GM12878 (cell line): ENCODE results near the gene SEMA4C. TPM values are rescaled to one million over a fixed set of nuclear protein-coding genes. Genes with fewer than 3 reads are reported as not detected.

Source experiments
- ASH2L ChIP-seq: fragments of 300-600, 200-600 bp; sonication (generic); IDR thresholded peaks from 2 replicates; pipeline ENCODE4 v1.6.1; 2017; ENCODE audit warnings: low read depth, mild to moderate bottlenecking, borderline replicate concordance
- BCL11A ChIP-seq: IDR thresholded peaks from 2 replicates; pipeline ENCODE4 v1.6.1; 2011; ENCODE audit warnings: low read depth, low read length
- BMI1 ChIP-seq: fragments of 450-650 bp; IDR thresholded peaks from 2 replicates; pipeline ENCODE4 v1.6.1; 2016; ENCODE audit warnings: mild to moderate bottlenecking, moderate library complexity, borderline replicate concordance
- DPF2 ChIP-seq: fragments of 450-650 bp; IDR thresholded peaks from 2 replicates; pipeline ENCODE4 v1.6.1; 2017; ENCODE audit warnings: mild to moderate bottlenecking
- EZH2 ChIP-seq: IDR thresholded peaks from 2 replicates; pipeline ENCODE4 v1.6.1; 2012; ENCODE audit warnings: low read depth, mild to moderate bottlenecking, control low read depth, inconsistent platforms, low read length, borderline replicate concordance; ENCODE audit not compliant: control insufficient read depth
- HDAC6 ChIP-seq: fragments of 200-600 bp; sonication (generic); IDR thresholded peaks from one replicate; pipeline ENCODE4 v1.8.0; 2017; ENCODE audit warnings: antibody characterized with exemption; ENCODE audit not compliant: unreplicated experiment
- HDGF ChIP-seq: fragments of 450-650 bp; IDR thresholded peaks from 2 replicates; pipeline ENCODE4 v1.6.1; 2016; ENCODE audit warnings: antibody characterized with exemption
- IKZF1 ChIP-seq: fragments of 450-650 bp; conservative IDR thresholded peaks from 2 replicates; pipeline ENCODE4 v1.6.1; 2017; ENCODE audit warnings: antibody characterized with exemption, mild to moderate bottlenecking
- KAT2A ChIP-seq: conservative IDR thresholded peaks from 2 replicates; pipeline ENCODE4 v1.6.1; 2011; ENCODE audit warnings: low read depth, low read length; ENCODE audit not compliant: control insufficient read depth
- MTA3 ChIP-seq: IDR thresholded peaks from 2 replicates; pipeline ENCODE4 v1.6.1; 2012; ENCODE audit warnings: low read length, inconsistent platforms, borderline replicate concordance
- POU2F2 ChIP-seq: IDR thresholded peaks from 3 replicates; pipeline ENCODE4 v1.6.1; 2011; ENCODE audit warnings: low read depth, mild to moderate bottlenecking, low read length, borderline replicate concordance
- SPI1 ChIP-seq: IDR thresholded peaks from 2 replicates; pipeline ENCODE4 v1.6.1; 2011; ENCODE audit warnings: low read depth, mild to moderate bottlenecking, low read length, moderate library complexity, borderline replicate concordance; ENCODE audit not compliant: insufficient read depth
- SUZ12 ChIP-seq: fragments of 200-600 bp; sonication (generic); IDR thresholded peaks from one replicate; pipeline ENCODE4 v1.6.1; 2018; ENCODE audit warnings: antibody characterized with exemption, mild to moderate bottlenecking; ENCODE audit not compliant: unreplicated experiment
- ZSCAN29 ChIP-seq: fragments of 450-650 bp; IDR thresholded peaks from 2 replicates; pipeline ENCODE4 v1.6.1; 2017; ENCODE audit warnings: mild to moderate bottlenecking, moderate library complexity
- polyA plus RNA-seq, 11 experiments: library from polyadenylated mRNA; depleted of rRNA in 4 of 11; unstranded in 6 of 11; stranded (reverse) in 5 of 11; fragments of >200 nt; fragmentation: Nextera tagmentation in 4 of 11; fragmentation: Illumina TruSeq in 1 of 11; extraction: Ambion mirVana in 4 of 11; extraction: Trizol in 1 of 11; gene quantifications; 1 replicate in 1 of 11; 2 replicates in 10 of 11; pipeline versions ENCODE4 v1.2.1 to v1.2.3, GENCODE V29; 2011 to 2016; ENCODE audit warnings: inconsistent platforms in 2 of 11, missing spikeins in 2 of 11, low read depth in 1 of 11
- total RNA-seq, 4 experiments: library from RNA; depleted of rRNA in 3 of 4; stranded (reverse); fragments of >200 nt in 3 of 4; fragmentation: Illumina TruSeq in 1 of 4; extraction: Trizol in 1 of 4; gene quantifications; 2 replicates each; pipeline versions ENCODE4 v1.2.1 to v1.2.3, GENCODE V29; 2013 to 2021
- TF ChIP-seq, protein P1 (sequence below): IDR thresholded peaks from 2 replicates; pipeline ENCODE4 v1.6.1; 2011; ENCODE audit warnings: borderline replicate concordance, low read depth, mild to moderate bottlenecking, moderate library complexity, mixed read lengths, low read length; ENCODE audit not compliant: insufficient read depth; ENCODE audit errors: extremely low read length
- TF ChIP-seq, protein P2 (sequence below): IDR thresholded peaks from 2 replicates; pipeline ENCODE4 v1.6.1; 2011; ENCODE audit warnings: borderline replicate concordance, low read depth, mild to moderate bottlenecking, moderate library complexity, low read length; ENCODE audit not compliant: insufficient read depth, poor library complexity, severe bottlenecking
- TF ChIP-seq, protein P3 (sequence below): fragments of 450-650 bp; IDR thresholded peaks from 2 replicates; pipeline ENCODE4 v1.6.1; 2017; ENCODE audit warnings: borderline replicate concordance
- TF ChIP-seq, protein P4 (sequence below): fragments of 150-350 bp; IDR thresholded peaks from 2 replicates; pipeline ENCODE4 v1.6.1; 2016; ENCODE audit warnings: low read depth, low read length

The SEMA4C gene
- total and polyA plus RNA-seq, 10 of the 15 experiments (the other 5 are each of a cell fraction or from before 2014, with no cell fraction given), result 0.06 to 21.6 (median 6.8) TPM

DNA sequence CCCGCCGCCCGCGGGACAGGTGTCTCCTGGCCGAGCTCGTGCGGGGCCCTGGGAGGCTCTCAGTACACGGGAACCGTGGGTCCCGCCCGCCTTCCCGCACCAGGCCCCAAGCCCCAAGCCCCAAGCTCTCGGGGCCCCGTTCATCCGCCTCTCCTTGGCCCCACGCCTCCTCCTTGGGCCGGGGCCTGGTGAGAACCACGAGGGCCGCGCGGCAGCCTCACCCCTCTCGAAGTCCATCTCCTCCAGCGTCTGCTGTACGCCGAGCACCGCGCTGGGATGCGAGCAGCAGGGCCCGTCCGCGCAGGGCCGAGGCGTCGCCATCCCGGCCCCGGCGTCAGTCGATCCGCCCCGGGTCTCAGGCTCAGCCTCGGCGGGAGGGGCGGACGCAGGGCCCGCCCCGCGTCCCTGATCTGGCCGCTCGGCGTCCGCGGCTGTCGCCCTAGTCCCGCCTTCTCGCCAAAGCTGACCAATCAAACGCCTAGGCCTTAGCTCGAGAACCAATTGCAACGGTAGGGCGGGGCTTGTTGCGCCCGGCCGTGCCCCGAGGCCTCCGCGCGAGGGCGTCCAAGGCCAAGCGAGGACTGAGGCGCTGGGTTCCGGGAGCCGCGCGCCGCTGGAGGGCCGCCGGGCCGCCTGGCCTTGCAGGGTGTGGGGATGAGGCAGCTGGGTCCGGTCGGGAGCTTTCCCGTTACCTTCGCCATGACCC, 12.1 kb downstream of the SEMA4C start, which contains the start of gene ANKRD39 (continued):
- no peak for TF ChIP-seq SUZ12
- TF ChIP-seq, protein P1, sequence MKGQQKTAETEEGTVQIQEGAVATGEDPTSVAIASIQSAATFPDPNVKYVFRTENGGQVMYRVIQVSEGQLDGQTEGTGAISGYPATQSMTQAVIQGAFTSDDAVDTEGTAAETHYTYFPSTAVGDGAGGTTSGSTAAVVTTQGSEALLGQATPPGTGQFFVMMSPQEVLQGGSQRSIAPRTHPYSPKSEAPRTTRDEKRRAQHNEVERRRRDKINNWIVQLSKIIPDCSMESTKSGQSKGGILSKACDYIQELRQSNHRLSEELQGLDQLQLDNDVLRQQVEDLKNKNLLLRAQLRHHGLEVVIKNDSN, result no peak
- TF ChIP-seq, protein P2, sequence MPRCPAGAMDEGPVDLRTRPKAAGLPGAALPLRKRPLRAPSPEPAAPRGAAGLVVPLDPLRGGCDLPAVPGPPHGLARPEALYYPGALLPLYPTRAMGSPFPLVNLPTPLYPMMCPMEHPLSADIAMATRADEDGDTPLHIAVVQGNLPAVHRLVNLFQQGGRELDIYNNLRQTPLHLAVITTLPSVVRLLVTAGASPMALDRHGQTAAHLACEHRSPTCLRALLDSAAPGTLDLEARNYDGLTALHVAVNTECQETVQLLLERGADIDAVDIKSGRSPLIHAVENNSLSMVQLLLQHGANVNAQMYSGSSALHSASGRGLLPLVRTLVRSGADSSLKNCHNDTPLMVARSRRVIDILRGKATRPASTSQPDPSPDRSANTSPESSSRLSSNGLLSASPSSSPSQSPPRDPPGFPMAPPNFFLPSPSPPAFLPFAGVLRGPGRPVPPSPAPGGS, result peak; percentile 36
- no peak for TF ChIP-seq BCL11A
- no peak for TF ChIP-seq EZH2
- no peak for TF ChIP-seq MTA3
- peak; percentile 78 for TF ChIP-seq IKZF1
- no peak for TF ChIP-seq HDGF
- TF ChIP-seq KAT2A, result no peak
- TF ChIP-seq SPI1, result no peak
- TF ChIP-seq BMI1, result no peak
- TF ChIP-seq, protein P3, sequence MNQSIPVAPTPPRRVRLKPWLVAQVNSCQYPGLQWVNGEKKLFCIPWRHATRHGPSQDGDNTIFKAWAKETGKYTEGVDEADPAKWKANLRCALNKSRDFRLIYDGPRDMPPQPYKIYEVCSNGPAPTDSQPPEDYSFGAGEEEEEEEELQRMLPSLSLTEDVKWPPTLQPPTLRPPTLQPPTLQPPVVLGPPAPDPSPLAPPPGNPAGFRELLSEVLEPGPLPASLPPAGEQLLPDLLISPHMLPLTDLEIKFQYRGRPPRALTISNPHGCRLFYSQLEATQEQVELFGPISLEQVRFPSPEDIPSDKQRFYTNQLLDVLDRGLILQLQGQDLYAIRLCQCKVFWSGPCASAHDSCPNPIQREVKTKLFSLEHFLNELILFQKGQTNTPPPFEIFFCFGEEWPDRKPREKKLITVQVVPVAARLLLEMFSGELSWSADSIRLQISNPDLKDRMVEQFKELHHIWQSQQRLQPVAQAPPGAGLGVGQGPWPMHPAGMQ, result no peak
- peak; percentile 37; the same call in 2 of the 3 replicates for TF ChIP-seq POU2F2
- TF ChIP-seq ZSCAN29, result peak; percentile 83
- TF ChIP-seq HDAC6, result no peak
- TF ChIP-seq DPF2, result peak; percentile 62
- TF ChIP-seq ASH2L, result no peak
- TF ChIP-seq, protein P4, sequence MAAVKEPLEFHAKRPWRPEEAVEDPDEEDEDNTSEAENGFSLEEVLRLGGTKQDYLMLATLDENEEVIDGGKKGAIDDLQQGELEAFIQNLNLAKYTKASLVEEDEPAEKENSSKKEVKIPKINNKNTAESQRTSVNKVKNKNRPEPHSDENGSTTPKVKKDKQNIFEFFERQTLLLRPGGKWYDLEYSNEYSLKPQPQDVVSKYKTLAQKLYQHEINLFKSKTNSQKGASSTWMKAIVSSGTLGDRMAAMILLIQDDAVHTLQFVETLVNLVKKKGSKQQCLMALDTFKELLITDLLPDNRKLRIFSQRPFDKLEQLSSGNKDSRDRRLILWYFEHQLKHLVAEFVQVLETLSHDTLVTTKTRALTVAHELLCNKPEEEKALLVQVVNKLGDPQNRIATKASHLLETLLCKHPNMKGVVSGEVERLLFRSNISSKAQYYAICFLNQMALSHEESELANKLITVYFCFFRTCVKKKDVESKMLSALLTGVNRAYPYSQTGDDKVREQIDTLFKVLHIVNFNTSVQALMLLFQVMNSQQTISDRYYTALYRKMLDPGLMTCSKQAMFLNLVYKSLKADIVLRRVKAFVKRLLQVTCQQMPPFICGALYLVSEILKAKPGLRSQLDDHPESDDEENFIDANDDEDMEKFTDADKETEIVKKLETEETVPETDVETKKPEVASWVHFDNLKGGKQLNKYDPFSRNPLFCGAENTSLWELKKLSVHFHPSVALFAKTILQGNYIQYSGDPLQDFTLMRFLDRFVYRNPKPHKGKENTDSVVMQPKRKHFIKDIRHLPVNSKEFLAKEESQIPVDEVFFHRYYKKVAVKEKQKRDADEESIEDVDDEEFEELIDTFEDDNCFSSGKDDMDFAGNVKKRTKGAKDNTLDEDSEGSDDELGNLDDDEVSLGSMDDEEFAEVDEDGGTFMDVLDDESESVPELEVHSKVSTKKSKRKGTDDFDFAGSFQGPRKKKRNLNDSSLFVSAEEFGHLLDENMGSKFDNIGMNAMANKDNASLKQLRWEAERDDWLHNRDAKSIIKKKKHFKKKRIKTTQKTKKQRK, result peak; percentile 87
